Stomach smooth muscle (tissue), 2 donors: Measurements from ENCODE around the gene ADRA2A.

Source experiments
- H3K27ac ChIP-seq: one replicate; pipeline ENCODE4 v1.7.0; 2013; ENCODE audit warnings: mild to moderate bottlenecking, low read length, inconsistent platforms
- H3K27me3 ChIP-seq, 2 donors: one replicate each; pipeline ENCODE4 v1.7.0; 2013; ENCODE audit warnings: low read length in 2 of 2; ENCODE audit not compliant: insufficient read depth in 2 of 2, control insufficient read depth in 1 of 2
- H3K36me3 ChIP-seq, 2 donors: one replicate each; pipeline ENCODE4 v1.7.0; 2013; ENCODE audit warnings: low read length in 2 of 2; ENCODE audit not compliant: control insufficient read depth in 2 of 2, insufficient read depth in 2 of 2
- H3K4me1 ChIP-seq: one replicate; pipeline ENCODE4 v1.7.0; 2013; ENCODE audit warnings: low read length; ENCODE audit not compliant: control insufficient read depth, insufficient read depth
- H3K4me3 ChIP-seq, 2 donors: one replicate each; pipeline ENCODE4 v1.7.0; 2013; ENCODE audit warnings: low read length in 2 of 2
- H3K9ac ChIP-seq, 2 donors: one replicate each; pipeline ENCODE4 v1.7.0; 2013; ENCODE audit warnings: low read length in 2 of 2, mild to moderate bottlenecking in 1 of 2
- H3K9me3 ChIP-seq, 2 donors: one replicate each; pipeline ENCODE4 v1.7.0; 2013; ENCODE audit warnings: low read length in 2 of 2; ENCODE audit not compliant: control insufficient read depth in 2 of 2
- donor health status: healthy.
- donor health status: Pancreatic carcinoma.

The ADRA2A gene

GRCh38 chr10:111118758-111119157 lies 41.9 kb downstream of the ADRA2A start:
- Histone ChIP-seq H3K4me1 (no peaks in the 10 kb centered on the region), H3K27me3 (no peaks in the 10 kb centered on the region), H3K9ac (no peak overlapping the region), H3K4me3 (no peak overlapping the region), H3K36me3 (no peaks in the 10 kb centered on the region), H3K9me3 (no peaks in the 10 kb centered on the region), H3K27ac (no peak overlapping the region)

DNA sequence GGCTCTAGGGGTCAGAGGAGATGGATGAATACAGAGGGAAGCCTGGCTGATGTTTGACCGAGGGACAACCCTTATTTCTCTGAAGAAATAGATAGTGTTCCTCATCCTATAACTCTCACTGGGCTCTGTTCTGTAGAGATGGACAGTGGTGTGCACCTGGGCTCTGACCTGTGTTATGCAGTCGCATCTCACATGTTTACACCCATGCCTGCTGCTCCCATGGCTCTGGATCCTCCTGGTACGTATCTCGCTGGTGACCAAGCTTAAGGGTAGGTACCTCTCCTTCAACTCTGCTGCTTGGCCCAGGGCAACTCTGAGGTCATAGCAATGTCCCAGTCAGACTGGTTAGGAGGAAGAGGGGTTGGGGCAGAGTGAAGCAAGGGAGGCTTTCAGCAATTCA lies 42.8 kb downstream of the ADRA2A start:
- H3K4me3 ChIP-seq: no peak overlapping the region
- no peaks in the 10 kb centered on the region for H3K4me1 ChIP-seq
- H3K27ac ChIP-seq: no peak overlapping the region
- no peak overlapping the region for H3K9ac ChIP-seq
- no peaks in the 10 kb centered on the region for H3K27me3 ChIP-seq
- H3K36me3 ChIP-seq: no peaks in the 10 kb centered on the region
- H3K9me3 ChIP-seq: no peaks in the 10 kb centered on the region

DNA sequence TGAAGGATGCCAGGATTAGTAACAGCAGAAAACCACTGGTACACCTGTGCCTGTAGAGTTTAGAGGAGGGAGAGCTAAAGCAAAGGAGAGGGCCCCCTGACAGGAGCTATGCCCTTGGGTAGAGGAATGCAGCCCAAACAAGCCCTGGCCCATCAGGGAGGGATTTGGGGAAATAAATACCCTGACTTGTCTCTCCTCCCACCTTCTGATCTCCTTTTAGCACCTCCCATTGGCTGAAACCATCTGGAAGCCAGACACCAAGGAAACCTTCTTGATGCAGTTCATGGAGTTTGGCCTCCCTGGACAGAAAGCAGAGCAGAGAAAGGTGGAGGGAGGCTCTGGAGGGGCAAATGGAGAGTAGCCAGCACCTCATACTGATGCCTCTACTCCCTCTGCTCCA lies 45.3 kb downstream of the ADRA2A start:
- Histone ChIP-seq H3K9me3 (peaks cover 0 to 3% of the 10 kb centered on the region in 2 donors), H3K4me1 (no peaks in the 10 kb centered on the region), H3K4me3 (no peak overlapping the region), H3K9ac (no peak overlapping the region), H3K36me3 (no peaks in the 10 kb centered on the region), H3K27me3 (peaks cover 0 to 3% of the 10 kb centered on the region in 2 donors), H3K27ac (no peak overlapping the region)

DNA sequence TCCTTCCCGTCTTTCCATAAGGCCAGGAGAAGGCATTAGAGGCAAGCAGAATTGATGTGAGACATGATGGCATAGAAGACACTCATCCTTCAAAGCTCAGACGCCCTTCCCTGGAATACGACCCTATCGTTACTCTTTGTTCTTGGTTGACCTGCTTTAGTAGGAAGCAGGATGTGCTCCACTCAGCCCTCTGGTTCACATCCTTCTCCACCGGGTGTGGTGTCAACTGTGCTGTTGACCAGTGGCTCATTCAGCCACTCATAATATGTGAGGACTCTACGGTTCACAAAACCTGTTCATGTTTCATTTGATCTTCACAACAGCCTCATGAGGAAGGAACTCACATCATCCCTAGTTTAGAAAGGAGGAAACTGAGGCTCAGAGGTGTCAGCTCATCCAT lies 47.1 kb downstream of the ADRA2A start:
- Histone ChIP-seq H3K9ac (no peak overlapping the region), H3K36me3 (no peaks in the 10 kb centered on the region), H3K27me3 (peaks cover 0 to 3% of the 10 kb centered on the region in 2 donors), H3K9me3 (peaks cover 0 to 3% of the 10 kb centered on the region in 2 donors), H3K4me1 (no peaks in the 10 kb centered on the region), H3K4me3 (no peak overlapping the region), H3K27ac (no peak overlapping the region)

DNA sequence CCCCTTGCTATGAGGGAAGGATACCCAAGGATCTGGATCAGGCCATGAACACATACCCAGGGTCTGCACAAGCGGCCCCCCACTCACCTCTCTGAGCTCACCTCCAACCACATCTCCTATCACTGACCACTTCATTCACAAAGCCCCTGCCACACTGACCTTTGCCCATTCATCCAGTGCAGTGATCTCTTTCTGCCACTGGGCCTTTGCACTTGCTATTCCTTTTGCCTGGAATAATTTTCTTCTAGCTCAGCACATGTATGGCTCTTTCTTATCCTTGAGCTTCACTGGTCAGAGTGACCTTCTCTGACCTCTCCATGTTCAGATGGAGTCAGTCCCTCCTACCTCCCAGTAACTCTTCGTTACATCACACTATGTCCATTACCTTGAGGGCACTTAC lies 48.3 kb downstream of the ADRA2A start:
- peaks cover 0 to 3% of the 10 kb centered on the region in 2 donors for H3K27me3 ChIP-seq
- H3K4me1 ChIP-seq: no peaks in the 10 kb centered on the region
- peaks cover 0 to 3% of the 10 kb centered on the region in 2 donors for H3K9me3 ChIP-seq
- H3K9ac ChIP-seq: no peak overlapping the region
- H3K36me3 ChIP-seq: no peaks in the 10 kb centered on the region
- no peak overlapping the region for H3K27ac ChIP-seq
- no peak overlapping the region for H3K4me3 ChIP-seq

GRCh38 chr10:111126077-111126476 lies 49.2 kb downstream of the ADRA2A start:
- H3K9ac ChIP-seq: no peak overlapping the region
- H3K27ac ChIP-seq: no peak overlapping the region
- H3K4me3 ChIP-seq: no peak overlapping the region

DNA sequence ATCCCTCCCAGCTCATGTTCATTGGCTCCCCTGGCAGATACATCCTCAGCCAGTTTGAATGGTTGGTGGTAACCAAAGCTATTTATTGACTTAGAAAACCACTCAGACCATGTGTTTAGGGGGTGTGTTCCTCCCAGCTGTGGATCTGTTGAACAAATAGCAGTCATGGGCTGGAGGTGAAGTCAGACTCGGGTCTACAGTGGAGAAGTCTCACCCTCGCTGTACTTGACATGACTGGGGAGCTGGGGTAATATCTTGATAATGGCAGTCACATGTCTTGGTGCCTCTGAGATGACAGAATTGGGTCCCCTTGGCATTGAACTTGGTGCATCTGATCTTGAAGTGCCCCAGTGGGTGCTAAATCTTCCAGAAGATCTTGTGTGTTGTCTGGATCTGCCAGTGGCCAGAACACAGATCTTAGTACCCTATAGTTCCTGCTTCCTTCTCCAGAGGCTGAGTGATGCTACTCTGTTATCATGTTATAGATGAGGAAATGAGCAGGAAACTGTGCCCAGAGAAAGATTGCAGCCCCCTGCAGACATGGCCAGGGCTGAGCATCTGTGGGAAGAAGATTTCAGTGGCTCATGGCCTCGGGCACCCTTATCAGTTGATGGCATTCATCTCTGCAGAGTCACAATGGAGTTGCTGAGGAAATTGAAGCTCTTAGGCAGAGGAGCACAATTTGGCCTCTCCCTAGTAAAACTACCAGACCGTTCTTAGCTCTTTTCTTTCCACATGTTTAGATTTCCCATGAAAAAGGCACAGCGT lies 50.4 kb downstream of the ADRA2A start:
- H3K27ac ChIP-seq: no peak overlapping the region
- H3K4me1 ChIP-seq: no peaks in the 10 kb centered on the region
- no peaks in the 10 kb centered on the region for H3K36me3 ChIP-seq
- no peak overlapping the region for H3K4me3 ChIP-seq
- peaks cover 0 to 3% of the 10 kb centered on the region in 2 donors for H3K9me3 ChIP-seq
- H3K27me3 ChIP-seq: peaks cover 0 to 3% of the 10 kb centered on the region in 2 donors
- H3K9ac ChIP-seq: no peak overlapping the region

More at GRCh38 chr10:111126077-111126476, 49.2 kb downstream of the ADRA2A start:
- peaks cover 0 to 3% of the 10 kb centered on the region in 2 donors for H3K27me3 ChIP-seq
- no peaks in the 10 kb centered on the region for H3K36me3 ChIP-seq
- peaks cover 0 to 3% of the 10 kb centered on the region in 2 donors for H3K9me3 ChIP-seq
- no peaks in the 10 kb centered on the region for H3K4me1 ChIP-seq

- Histone ChIP-seq H3K4me3 (no peak overlapping the region), H3K9me3 (peaks cover 0 to 3% of the 10 kb centered on the region in 2 donors), H3K27me3 (peaks cover 0 to 3% of the 10 kb centered on the region in 2 donors), H3K9ac (no peak overlapping the region), H3K4me1 (no peaks in the 10 kb centered on the region), H3K36me3 (no peaks in the 10 kb centered on the region), H3K27ac (no peak overlapping the region)
Observed at GRCh38 chr10:111128331-111129180, 51.7 kb downstream of the ADRA2A start.

DNA sequence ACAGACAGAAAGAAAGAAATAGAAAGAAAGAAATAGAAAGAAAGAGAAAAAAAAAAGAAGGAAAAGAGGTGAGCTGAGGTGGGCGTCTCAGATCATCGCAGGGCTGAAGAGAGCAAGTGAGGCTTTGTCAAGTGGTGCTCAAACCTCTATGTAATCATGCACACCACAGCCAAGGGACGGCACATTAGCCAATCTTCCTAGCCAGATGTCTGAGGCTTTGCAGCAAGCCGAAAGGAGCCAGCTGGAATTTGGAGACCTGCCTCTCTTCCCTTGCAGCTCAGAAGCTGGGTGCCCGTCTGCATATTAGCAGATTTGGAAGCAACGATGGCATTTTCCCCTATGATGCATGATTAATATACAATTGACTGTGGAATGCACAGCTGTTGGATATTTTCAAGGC lies 52.5 kb downstream of the ADRA2A start:
- H3K27me3 ChIP-seq: peaks cover 0 to 3% of the 10 kb centered on the region in 2 donors
- H3K27ac ChIP-seq: no peak overlapping the region
- H3K9me3 ChIP-seq: peaks cover 0 to 3% of the 10 kb centered on the region in 2 donors
- no peak overlapping the region for H3K9ac ChIP-seq
- H3K4me3 ChIP-seq: no peak overlapping the region
- no peaks in the 10 kb centered on the region for H3K4me1 ChIP-seq
- no peaks in the 10 kb centered on the region for H3K36me3 ChIP-seq

DNA sequence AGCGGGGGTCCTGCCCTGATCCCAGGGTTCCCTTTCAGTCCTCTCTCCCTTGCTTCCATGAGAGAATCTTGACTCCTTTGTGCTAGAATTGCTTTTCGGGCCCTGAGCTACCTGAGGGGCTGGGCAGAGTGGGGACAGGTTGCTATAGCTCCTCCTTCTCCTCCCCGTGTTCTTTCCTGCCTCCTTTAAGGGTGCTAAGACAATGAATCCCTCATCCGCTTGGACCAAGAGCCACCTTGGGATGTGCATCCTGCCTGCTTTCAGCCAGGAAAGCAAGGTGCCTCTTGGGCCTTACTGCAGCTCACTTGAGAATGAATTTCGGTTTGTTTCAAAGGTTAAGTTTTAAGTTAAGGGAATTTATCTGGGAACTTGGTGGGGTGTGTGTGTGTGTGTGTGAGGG lies 53.6 kb downstream of the ADRA2A start:
- Histone ChIP-seq H3K9ac (no peak overlapping the region), H3K27me3 (peaks cover 0 to 2% of the 10 kb centered on the region in 2 donors), H3K36me3 (no peaks in the 10 kb centered on the region), H3K27ac (no peak overlapping the region), H3K9me3 (no peaks in the 10 kb centered on the region), H3K4me3 (no peak overlapping the region), H3K4me1 (no peaks in the 10 kb centered on the region)
